CD4-positive, alpha-beta T cell (primary cell): ENCODE results near the gene UQCR11. TPM values are rescaled to one million over a fixed set of nuclear protein-coding genes. Genes with fewer than 3 reads are reported as not detected.

Experiments used
- ATAC-seq: fragments of 200-7000 bp; cut with Tn5 transposase; one replicate; pipeline ENCODE4 v1.10.0; 2022; ENCODE audit warnings: mild to moderate bottlenecking; ENCODE audit not compliant: poor library complexity
- CTCF ChIA-PET: fragments of 350-600 bp; sonication (Branson Sonifier 250); formaldehyde crosslinking; loops from one replicate; lab custom pipeline; 2021; ENCODE audit warnings: antibody characterized with exemption, inconsistent platforms; lab: Charles Lee
- POLR2A ChIA-PET: fragments of 350-600 bp; sonication (Branson Sonifier 250); formaldehyde crosslinking; loops from one replicate; lab custom pipeline; 2021; ENCODE audit warnings: antibody characterized with exemption, inconsistent platforms; lab: Charles Lee
- DNase-seq, 14 experiments: peaks; one replicate each; pipeline ENCODE4 v3.0.0-alpha.2; 2013 to 2020; ENCODE audit warnings: mixed read lengths in 2 of 14
- H3K27ac ChIP-seq, 2 donors: one replicate each; pipeline versions ENCODE4 v1.5.1 to v1.7.0; 2013; ENCODE audit warnings: low read length in 2 of 2, low read depth in 1 of 2, mild to moderate bottlenecking in 1 of 2
- H3K27me3 ChIP-seq, 2 experiments: 1 replicate in 1 of 2; 2 replicates in 1 of 2; pipeline versions ENCODE4 v1.6.1 to v1.7.0; 2013; ENCODE audit warnings: low read length in 2 of 2, control low read depth in 1 of 2, mild to moderate bottlenecking in 1 of 2, moderate library complexity in 1 of 2; ENCODE audit not compliant: insufficient read depth in 2 of 2, control insufficient read depth in 1 of 2
- H3K36me3 ChIP-seq: one replicate; pipeline ENCODE4 v1.6.1; 2013; ENCODE audit warnings: low read length, control low read depth; ENCODE audit not compliant: insufficient read depth
- H3K4me1 ChIP-seq: one replicate; pipeline ENCODE4 v1.6.1; 2013; ENCODE audit warnings: low read length, control low read depth; ENCODE audit not compliant: insufficient read depth
- H3K4me3 ChIP-seq: one replicate; pipeline ENCODE4 v1.5.1; 2013; ENCODE audit warnings: mild to moderate bottlenecking, low read length, moderate library complexity
- H3K9me3 ChIP-seq, 2 experiments: 1 replicate in 1 of 2; 2 replicates in 1 of 2; pipeline versions ENCODE4 v1.6.1 to v1.7.0; 2013; ENCODE audit warnings: low read length in 2 of 2, mild to moderate bottlenecking in 2 of 2, control low read depth in 1 of 2, moderate library complexity in 1 of 2; ENCODE audit not compliant: control insufficient read depth in 1 of 2, insufficient read depth in 1 of 2
- H3K27ac Mint-ChIP-seq: one replicate; pipeline ENCODE4 v1.8.0; 2020; ENCODE audit warnings: mixed read lengths
- H3K27me3 Mint-ChIP-seq: one replicate; pipeline ENCODE4 v1.8.0; 2021; ENCODE audit warnings: mixed read lengths
- H3K36me3 Mint-ChIP-seq: one replicate; pipeline ENCODE4 v1.8.0; 2021; ENCODE audit warnings: low read depth, mixed read lengths
- H3K4me1 Mint-ChIP-seq: one replicate; pipeline ENCODE4 v1.8.0; 2021; ENCODE audit warnings: low read depth, mixed read lengths
- H3K4me3 Mint-ChIP-seq: one replicate; pipeline ENCODE4 v1.8.0; 2020; ENCODE audit warnings: mild to moderate bottlenecking, mixed read lengths
- H3K9me3 Mint-ChIP-seq: one replicate; pipeline ENCODE4 v1.8.0; 2020; ENCODE audit warnings: mixed read lengths
- CTCF ChIP-seq: fragments of 200-600 bp; IDR thresholded peaks from one replicate; pipeline ENCODE4 v1.8.0; 2022; ENCODE audit warnings: antibody characterized with exemption, mild to moderate bottlenecking
- intact Hi-C, 2 experiments: fragments of 100-400 bp; cut with DNase I in 1 of 2; cut with micrococcal nuclease in 1 of 2; formaldehyde crosslinking; loops; one replicate each; pipeline versions ENCODE4 v1.15.1 to v1.9.0; 2023 to 2025; cut with DNase I, micrococcal nuclease
- total RNA-seq, 174 experiments: library from RNA in 2 of 174; stranded (reverse) in 2 of 174; gene quantifications; one replicate each; pipeline ENCODE4 v1.2.3 and lab custom pipeline; 2021 to 2026

The UQCR11 gene
- total RNA-seq, 2 experiments from 2014 or later = 88.9 to 93.8 TPM

GRCh38 chr19:1575323-1576241 lies 29.7 kb downstream of the UQCR11 start:
- Histone ChIP-seq H3K27me3 (no peaks in the 10 kb centered on the region), H3K9me3 (no peaks in the 10 kb centered on the region), H3K4me1 (no peaks in the 10 kb centered on the region), H3K4me3 (no peak overlapping the region), H3K36me3 (peaks cover 27% of the 10 kb centered on the region), H3K27ac (no peak overlapping the region)
- TF ChIP-seq CTCF = no peak
- Mint-ChIP-seq H3K27ac (no peak overlapping the region), H3K4me3 (no peak overlapping the region), H3K36me3 (peaks cover 22% of the 10 kb centered on the region), H3K9me3 (no peaks in the 10 kb centered on the region), H3K4me1 (peaks cover under 1% of the 10 kb centered on the region), H3K27me3 (peaks cover under 1% of the 10 kb centered on the region)
- intact Hi-C loops = no loop called here
- ChIA-PET POLR2A (no interaction called here), CTCF (interaction anchor here (0.9 kb wide), 1 partner anchor 15 kb away, joined by 3 read pairs; no protein-coding TSS in a partner anchor)
- DNase-seq (no peak), ATAC-seq (no peak)

- no peak overlapping the region for H3K4me3 Mint-ChIP-seq
- H3K27ac ChIP-seq = no peak overlapping the region
- H3K9me3 ChIP-seq = no peaks in the 10 kb centered on the region
- no peak overlapping the region for H3K4me3 ChIP-seq
- intact Hi-C loops = no loop called here
- no peaks in the 10 kb centered on the region for H3K4me1 ChIP-seq
- peaks cover 4% of the 10 kb centered on the region for H3K27me3 Mint-ChIP-seq
- peaks cover 4% of the 10 kb centered on the region for H3K4me1 Mint-ChIP-seq
- DNase-seq = no peak
- no peaks in the 10 kb centered on the region for H3K9me3 Mint-ChIP-seq
- H3K36me3 ChIP-seq = peaks cover 18% of the 10 kb centered on the region
- H3K27me3 ChIP-seq = no peaks in the 10 kb centered on the region
- no peak overlapping the region for H3K27ac Mint-ChIP-seq
- CTCF ChIA-PET = interaction anchor here (0.9 kb wide), 1 partner anchor 16 kb away, joined by 3 read pairs; no protein-coding TSS in a partner anchor
- POLR2A ChIA-PET = no interaction called here
- peaks cover 11% of the 10 kb centered on the region for H3K36me3 Mint-ChIP-seq
- no peak for TF ChIP-seq CTCF
- ATAC-seq = no peak
These were observed 30.7 kb downstream of the UQCR11 start for GRCh38 chr19:1574354-1575136.

GRCh38 chr19:1572795-1573194 lies 32.5 kb downstream of the UQCR11 start:
- no peak overlapping the region for H3K4me3 ChIP-seq
- H3K27ac ChIP-seq = no peak overlapping the region
- ATAC-seq (no peak), DNase-seq (no peak)
- peaks cover 7% of the 10 kb centered on the region for H3K4me1 ChIP-seq
- peaks cover 8% of the 10 kb centered on the region for H3K36me3 ChIP-seq
- Mint-ChIP-seq H3K4me3 (no peak overlapping the region), H3K27me3 (peaks cover 4% of the 10 kb centered on the region), H3K27ac (no peak overlapping the region), H3K36me3 (peaks cover 7% of the 10 kb centered on the region), H3K9me3 (no peaks in the 10 kb centered on the region), H3K4me1 (peaks cover 4% of the 10 kb centered on the region)
- intact Hi-C loops = no loop called here
- TF ChIP-seq CTCF = no peak
- H3K9me3 ChIP-seq = no peaks in the 10 kb centered on the region
- no peaks in the 10 kb centered on the region for H3K27me3 ChIP-seq
- CTCF ChIA-PET = no interaction called here
- POLR2A ChIA-PET = no interaction called here
